GM21619 (cell line): Measurements from ENCODE around the gene SHOX.
"Not testable (repeated sequence)": the region's sequence is repeated elsewhere in the genome, so short reads cannot be mapped to it uniquely, and the experiment has no call there.

Experiments used
- ATAC-seq: cut with Tn5 transposase; IDR thresholded peaks from one replicate; pipeline ENCODE4 v1.9.1; 2021; ENCODE audit not compliant: unreplicated experiment

Gene SHOX

DNA sequence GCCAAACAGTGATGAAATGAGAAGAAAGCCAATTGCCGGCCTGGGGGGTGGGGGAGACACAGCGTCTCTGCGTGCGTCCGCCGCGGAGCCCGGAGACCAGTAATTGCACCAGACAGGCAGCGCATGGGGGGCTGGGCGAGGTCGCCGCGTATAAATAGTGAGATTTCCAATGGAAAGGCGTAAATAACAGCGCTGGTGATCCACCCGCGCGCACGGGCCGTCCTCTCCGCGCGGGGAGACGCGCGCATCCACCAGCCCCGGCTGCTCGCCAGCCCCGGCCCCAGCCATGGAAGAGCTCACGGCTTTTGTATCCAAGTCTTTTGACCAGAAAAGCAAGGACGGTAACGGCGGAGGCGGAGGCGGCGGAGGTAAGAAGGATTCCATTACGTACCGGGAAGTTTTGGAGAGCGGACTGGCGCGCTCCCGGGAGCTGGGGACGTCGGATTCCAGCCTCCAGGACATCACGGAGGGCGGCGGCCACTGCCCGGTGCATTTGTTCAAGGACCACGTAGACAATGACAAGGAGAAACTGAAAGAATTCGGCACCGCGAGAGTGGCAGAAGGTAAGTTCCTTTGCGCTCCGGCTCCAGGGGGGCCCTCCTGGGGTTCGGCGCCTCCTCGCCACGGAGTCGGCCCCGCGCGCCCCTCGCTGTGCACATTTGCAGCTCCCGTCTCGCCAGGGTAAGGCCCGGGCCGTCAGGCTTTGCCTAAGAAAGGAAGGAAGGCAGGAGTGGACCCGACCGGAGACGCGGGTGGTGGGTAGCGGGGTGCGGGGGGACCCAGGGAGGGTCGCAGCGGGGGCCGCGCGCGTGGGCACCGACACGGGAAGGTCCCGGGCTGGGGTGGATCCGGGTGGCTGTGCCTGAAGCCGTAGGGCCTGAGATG, at the start of gene SHOX:
Gene SHOX (plus strand): TSS at position 180 of the 885 bp plus-strand sequence. CDS start 107 bp downstream, at position 287.
- no peak for ATAC-seq

DNA sequence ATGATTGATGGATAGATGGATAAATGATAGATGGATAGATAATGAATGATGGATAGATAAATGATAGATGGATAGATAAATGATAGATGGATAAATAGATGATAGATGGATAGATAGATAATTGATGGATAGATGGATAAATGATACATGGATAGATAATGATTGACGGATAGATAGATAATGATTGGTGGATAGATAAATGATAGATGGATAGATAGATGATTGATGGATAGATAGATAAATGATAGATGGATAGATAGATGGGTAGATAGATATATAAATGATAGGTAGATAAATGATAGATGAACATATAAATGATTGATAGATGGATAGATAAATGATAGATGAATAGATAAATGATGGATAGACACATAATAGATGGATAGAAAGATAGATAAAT, 49.5 kb upstream of the SHOX start:
- no peak for ATAC-seq

DNA sequence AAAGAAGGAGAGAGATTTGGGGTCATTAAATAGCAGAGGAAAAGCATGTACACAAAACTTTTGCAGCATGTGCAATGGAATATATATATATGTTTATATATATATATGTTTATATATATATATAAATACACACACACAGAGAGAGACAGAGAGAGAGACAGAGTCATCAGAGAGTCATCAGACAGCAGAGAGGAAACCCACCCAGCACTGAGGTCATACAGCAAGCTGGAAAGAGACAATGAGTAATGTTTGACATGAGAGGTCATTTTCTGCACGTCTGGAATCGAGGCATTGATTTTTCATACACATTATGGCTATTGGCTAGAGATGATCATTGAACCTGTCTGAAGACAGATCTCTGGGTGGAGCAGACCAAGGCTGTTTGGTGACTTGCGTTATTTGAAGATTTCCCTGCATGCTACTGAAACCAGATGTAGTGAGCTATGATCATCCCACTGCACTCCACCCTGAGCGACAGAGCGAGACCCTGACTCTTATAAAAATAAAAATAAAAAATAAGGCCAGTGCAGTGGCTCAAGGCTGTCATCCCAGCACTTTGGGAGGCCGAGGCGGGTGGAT, 48.8 kb upstream of the SHOX start:
- no peak for ATAC-seq

DNA sequence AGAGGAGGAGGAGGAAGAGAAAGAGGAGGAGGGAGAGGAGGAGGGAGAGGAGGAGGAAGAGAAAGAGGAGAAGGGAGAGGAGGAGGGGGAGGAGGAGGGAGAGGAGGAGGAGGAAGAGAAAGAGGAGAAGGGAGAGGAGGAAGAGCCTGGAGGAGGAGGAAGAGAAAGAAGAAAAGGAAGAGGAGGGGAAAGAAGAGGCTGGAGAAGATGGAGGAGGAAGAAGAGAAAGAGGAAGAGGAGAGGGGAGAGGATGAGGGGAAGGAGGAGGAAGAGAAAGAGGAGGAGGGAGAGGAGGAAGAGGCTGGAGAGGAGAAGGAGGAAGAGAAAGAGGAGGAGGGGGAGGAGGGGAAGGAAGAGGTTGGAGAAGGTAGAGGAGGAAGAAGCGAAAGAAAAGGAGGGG, 46.0 kb upstream of the SHOX start:
- no peak for ATAC-seq

DNA sequence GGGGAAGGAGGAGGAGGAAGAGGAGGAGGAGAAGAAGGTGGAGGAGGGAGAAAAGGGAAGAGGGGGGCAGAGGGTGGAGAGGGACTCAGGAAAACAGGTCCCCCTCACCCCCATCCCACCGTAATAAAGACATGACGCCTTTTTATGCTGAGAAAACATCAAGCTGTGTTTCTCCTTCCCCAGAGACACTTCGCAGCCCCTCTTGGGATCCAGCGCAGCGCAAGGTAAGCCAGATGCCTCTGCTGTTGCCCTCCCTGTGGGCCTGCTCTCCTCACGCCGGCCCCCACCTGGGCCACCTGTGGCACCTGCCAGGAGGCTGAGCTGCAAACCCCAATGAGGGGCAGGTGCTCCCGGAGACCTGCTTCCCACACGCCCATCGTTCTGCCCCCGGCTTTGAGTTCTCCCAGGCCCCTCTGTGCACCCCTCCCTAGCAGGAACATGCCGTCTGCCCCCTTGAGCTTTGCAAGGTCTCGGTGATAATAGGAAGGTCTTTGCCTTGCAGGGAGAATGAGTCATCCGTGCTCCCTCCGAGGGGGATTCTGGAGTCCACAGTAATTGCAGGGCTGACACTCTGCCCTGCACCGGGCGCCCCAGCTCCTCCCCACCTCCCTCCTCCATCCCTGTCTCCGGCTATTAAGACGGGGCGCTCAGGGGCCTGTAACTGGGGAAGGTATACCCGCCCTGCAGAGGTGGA, 45.3 kb upstream of the SHOX start:
- ATAC-seq = no peak

DNA sequence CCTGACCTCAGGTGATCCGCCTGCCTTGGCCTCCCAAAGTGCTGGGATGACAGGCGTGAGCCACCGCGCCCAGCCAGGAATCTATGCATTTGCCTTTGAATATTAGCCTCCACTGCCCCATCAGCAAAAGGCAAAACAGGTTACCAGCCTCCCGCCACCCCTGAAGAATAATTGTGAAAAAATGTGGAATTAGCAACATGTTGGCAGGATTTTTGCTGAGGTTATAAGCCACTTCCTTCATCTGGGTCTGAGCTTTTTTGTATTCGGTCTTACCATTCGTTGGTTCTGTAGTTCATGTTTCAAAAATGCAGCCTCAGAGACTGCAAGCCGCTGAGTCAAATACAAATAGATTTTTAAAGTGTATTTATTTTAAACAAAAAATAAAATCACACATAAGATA, 44.2 kb upstream of the SHOX start:
- no peak for ATAC-seq

DNA sequence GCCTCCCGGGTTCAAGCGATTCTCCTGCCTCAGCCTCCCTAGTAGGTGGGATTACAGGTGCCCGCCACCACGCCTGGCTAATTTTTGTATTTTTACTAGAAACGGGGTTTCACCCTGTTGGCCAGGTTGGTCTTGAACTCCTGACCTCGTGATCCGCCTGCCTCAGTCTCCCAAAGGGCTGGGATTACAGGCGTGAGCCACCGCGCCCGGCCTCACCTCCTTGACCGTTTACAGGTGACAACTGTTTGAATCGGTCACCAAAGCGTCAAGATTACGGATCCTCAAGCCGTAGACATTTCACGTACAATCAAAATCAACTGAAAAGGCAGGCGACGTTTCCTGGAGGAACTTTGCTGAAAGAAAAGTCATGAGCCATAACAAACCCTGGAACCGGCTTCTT, 41.3 kb upstream of the SHOX start:
- not testable (repeated sequence) for ATAC-seq

DNA sequence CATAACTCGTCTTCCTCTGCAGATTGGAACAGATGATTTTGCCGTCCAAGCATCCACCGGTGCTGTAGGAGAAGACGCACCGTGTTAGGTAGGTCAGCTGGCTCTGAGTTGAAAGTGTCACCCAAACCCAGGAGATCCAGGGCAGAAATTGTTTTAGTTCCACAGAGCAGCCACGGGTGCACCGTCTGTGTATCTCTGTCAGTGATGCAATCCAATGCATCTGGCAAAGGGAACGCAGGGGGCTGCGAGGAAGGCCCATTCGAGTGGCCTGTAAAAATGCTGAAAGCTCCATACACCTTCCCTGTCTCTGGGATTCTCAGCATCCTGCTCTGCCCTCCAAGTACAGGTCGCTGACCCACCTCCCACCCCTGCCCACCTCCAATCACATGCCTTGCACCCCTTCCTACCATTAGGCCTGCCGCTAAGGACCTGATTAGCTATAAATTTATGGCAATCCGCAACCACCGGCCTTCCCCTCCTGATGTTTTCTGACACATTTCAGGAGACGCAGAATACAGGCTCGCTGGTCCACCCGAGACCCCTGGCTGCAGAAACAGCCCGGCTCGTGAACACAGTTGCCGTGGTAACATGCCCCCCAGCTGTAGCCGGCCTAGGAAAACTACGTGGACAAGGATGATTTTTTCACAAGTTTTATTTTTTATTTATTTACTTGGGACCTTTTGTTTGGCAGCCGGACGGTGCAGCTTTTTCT, 39.7 kb upstream of the SHOX start:
- no peak for ATAC-seq

DNA sequence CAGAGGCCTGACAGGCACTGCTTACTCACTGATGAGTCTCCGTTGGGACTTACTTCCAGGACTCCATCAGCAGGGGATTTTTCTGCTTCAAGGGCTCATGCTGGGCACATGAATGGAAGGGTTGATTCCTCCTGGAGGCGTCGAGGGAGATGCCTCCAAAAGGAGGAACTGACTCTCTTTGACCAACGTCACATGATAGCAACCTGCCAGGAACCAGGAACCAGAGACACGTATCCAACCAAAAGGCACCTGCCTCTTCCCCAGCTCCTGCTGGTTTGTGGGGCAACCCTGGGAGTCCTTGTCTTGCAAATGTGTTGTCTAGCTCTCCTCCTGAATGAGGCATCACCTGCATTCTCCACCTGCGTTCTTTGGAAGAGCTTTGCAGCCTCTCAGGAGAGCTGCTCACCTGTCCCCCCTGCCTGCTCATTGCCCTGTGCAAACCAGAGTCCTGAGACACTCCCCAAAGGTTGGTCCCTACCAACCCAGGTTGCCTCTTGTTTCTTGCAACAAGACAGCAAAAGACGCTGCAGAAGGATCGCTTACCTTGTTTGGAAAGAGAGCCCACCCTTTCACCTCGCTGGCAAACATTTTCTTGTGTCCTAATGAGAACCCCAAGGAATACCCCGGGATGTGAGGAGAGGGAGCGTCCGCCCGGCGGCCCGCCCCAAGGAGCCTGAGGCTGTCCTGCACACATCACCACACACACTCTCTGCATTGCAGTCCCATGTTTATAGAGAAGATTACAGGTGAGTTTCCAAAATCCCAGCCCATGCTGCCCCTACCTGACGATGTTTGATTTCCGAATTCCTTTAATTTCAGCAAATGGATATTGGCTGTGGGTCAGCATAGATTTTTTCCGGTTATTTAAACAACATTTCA, 30.5 kb upstream of the SHOX start:
- ATAC-seq = no peak

DNA sequence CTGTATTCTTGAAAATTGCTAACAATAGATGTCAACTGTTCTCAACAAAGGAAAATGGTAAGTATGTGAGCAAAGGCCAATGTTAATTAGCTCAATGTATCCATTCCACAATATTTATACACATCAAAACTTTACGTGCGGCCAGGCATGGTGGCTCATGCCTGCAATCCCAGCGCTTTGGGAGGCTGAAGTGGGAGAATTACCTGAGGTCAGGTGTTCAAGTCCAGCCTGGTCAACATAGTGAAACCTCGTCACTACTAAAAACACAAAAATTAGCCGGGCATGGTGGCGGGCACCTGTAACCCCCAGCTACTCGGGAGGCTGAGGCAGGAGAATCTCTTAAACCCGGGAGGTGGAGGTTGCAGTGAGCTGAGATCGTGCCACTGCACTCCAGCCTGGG, 27.6 kb upstream of the SHOX start:
- not testable (repeated sequence) for ATAC-seq

DNA sequence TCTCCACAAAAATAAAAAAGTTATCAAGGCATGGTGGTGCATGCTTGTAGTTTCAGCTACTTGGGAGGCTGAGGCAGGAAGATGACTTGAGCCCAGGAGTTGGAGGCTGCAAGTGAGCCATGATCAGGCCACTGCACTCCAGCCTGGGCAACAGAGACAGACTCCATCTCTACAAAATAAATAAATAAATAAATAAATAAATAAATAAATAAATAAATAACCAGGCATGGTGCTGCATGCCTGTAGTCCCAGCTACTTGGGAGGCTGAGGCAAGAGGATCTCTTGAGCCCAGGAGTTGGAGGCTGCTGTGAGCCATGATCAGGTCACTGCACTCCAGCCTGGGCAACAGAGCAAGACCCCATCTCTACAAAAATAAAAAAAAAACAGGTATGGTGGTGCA, 26.0 kb upstream of the SHOX start:
- not testable (repeated sequence) for ATAC-seq

DNA sequence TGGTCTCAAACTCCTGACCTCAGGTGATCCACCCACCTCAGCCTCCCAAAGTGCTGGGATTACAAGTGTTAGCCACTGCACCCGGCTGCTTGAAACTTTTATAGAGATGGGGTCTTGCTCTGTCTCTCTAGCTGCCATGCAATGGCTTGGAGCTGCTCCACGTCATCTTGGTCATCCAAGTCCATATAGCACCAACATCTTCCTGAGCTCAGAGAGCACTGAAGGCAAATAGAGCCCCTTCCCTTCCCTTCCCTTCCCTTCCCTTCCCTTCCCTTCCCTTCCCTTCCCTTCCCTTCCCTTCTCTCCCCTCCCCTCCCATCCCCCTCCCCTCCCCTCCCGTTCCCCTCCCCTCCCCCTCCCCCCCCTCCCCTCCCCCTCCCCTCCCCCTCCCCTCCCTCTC, 22.5 kb upstream of the SHOX start:
- ATAC-seq = not testable (repeated sequence)

DNA sequence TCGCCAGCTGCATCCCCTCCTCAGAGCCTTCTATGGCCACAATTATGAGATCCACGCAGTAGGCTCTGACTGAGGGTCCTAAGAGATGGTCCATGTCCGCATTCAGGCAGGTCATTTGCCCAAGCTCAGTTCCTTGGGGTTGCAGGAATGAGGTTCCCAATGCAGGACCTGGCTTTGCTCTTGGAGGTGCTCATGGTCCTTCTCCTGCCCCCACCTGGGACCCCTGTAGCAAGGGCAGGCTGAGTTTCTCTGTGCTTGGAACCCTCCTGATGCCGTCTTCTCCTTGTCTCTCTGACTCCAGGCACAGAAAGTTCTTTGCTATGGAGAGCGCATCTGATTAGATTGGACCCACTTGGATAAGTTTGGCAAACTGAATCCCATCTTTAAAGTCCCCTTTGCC, 16.5 kb upstream of the SHOX start:
- no peak for ATAC-seq

DNA sequence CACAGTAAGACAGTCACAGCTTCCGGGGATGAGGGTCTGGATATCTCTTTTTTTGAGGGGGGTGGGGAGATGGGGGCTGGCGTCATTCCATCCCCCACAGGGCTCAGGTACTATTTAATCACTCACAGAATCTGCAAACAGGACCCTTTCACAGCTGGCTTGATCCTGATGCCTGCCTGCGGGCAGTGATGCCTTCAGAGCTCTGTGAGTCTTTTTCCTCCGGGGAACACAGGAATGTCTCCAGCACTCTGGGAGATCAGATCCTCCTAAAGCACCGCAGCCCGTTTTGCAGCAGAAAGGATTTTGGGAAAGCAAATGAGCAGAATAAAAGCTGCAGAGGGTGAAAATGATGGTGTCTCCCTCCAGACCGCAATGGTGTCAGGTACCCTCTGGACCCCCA, 13.2 kb upstream of the SHOX start:
- no peak for ATAC-seq

DNA sequence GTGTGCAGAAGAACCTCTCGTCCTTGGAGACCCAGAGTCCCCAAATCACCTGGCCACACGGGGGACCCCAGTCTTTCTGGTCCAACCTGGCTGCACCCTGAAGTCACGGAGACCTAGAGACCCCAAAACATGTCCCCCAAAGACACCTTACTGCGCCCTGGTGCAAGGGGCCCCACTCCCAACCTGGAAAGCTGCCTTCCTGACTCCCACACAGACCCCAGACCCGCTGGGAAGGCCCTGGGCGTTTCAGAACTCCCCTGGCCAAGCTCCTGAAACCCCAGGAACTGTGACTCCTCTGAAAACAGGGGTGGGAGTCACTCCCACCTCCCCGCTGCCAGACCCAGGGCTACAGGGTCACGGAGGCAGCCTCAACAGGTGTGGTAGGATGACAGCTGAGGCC, 12.7 kb upstream of the SHOX start:
- ATAC-seq = no peak

DNA sequence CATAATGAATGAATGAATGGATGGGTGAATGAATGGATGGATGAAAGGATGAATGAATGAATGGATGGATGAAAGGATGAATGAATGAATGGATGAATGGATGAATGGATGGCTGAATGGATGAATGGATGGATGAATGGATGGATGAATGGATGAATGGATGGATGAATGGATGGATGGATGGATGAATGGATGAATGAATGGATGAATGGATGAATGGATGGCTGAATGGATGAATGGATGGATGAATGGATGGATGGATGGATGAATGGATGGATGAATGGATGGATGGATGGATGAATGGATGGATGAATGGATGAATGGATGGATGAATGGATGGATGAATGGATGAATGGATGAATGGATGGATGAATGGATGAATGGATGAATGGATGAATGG, 12.3 kb upstream of the SHOX start:
- ATAC-seq = not testable (repeated sequence)

DNA sequence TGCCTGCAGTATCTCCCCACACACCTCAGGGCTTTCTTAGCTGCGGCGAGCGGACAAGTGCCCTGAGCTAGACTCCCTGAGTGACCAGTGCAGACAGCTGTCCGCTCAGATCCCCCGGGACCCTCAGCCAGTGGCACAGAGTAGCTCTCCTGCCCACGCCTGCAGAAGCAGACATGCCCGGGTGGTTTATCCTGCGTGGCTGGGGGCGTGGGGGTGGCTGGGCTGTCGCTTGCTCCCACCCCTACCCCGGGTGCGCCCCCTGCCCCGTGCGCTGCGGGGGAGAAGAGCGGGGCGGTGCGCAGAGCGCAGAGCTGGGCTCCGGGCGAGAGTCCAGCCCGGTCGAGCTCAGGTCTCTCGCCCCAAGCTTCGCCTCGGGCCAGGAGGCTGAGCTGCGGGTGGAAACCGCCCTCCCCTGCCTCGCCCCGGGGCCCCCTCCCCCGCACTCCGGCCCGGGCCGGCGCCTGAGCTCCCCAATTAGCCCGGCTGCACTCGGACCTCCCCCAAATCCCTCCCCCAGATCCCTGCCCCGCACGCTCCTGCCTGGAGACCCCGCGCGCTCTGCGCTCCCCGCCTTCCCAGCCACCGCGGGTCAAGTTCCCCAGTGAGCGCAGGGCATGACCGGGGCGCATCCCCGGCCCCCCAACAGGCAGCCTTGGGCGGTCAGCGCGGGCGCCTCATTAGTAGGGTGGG, 11.7 kb upstream of the SHOX start:
- ATAC-seq = no peak

DNA sequence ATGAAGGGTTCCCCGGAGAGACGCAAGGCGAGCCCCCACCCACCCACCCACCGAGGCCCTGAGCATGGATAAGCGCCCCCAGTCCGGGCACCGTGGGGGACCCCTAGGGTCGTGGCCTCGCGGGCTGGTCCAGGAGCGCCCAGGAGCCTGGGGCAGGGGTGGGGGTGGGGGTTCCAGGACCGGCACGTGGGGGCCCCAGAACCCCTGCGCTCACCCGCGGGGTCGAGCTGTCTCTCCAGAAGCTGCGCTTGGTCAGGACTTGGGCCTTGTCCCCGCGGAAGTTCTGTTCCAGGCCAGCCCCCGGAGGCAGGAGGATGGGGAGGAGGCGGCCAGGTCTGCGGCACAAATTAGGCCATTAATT, 11.2 kb upstream of the SHOX start:
- ATAC-seq = no peak

DNA sequence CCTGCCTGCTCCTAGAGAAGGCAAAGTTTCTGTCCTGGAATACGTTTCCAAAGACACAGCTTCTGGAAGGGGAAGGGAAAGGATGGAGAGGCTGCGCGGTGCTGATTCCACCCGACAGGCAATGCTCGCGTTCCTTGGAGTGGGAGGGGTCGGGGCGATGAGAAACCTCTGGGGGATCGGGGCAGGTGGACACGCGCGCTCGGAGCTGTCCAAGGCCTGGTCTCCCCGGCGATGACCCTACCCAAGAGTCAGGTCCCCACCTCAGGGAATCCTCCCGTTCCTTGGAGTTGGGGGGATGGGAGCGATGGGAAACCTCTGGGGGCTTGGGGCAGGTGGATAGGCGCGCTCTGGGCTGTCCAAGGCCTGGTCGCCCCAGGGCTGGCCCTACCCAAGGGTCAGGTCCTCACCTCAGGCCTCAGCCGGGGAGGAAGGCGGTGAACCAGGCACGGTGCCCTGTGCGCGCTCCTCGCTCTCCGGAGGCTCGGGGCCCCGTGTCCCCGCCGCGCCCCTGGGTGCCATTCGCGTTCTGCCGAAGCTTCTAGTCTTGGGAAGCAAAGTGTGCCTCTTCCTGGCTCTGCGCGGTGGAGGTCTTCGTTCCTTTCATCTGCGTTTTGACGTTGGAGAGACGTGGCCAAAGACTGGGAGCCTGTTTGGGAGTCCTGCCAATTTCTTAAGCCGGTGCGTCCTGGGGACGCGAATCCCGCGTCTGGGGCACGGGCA, 10.6 kb upstream of the SHOX start:
- ATAC-seq = no peak
